Esophagus squamous epithelium (tissue), 4 donors: Measurements from ENCODE around the gene FHAD1.

Experiments used
- POLR2A ChIP-seq, 4 donors: fragments of 450-650 bp; IDR thresholded peaks; one replicate each; pipeline ENCODE4 v1.6.1; 2017; ENCODE audit warnings: antibody characterized with exemption in 4 of 4, mild to moderate bottlenecking in 4 of 4, moderate library complexity in 3 of 4
- TF ChIP-seq, protein P1 (sequence below), 6 experiments: fragments of 450-650 bp in 4 of 6; fragments of 200-600 bp in 2 of 6; sonication (generic) in 2 of 6; IDR thresholded peaks; one replicate each; pipeline ENCODE4 v1.5.1; 2016 to 2019; ENCODE audit warnings: antibody characterized with exemption in 6 of 6, mild to moderate bottlenecking in 4 of 6, moderate library complexity in 4 of 6

DNA sequence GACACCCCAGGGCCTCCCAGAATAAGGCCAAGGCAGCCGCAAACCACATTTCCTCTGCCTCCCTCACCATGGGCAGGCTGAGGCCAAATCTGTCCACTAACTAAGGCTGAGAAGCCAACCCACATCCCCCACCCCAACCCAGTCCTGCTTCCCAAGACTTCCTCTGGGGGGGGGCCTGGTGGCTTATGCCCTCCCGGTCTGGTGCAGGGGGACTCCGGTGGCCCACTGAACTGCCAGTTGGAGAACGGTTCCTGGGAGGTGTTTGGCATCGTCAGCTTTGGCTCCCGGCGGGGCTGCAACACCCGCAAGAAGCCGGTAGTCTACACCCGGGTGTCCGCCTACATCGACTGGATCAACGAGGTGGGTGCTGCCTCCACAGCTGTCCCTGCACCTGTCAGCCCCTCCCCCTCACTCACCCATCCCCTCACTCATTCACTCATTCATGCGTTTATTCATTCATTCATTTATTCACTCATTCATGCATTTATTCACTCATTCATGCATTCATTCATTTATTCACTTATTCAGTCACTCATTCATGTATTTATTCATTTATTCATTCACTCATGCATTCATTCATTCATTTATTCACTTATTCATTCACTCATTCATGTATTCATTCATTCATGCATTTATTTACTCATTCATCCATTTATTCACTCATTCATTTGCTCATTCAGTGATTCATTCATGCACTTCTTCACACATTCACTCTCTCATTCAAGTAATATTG lies 198.5 kb downstream of the FHAD1 start:
- TF ChIP-seq, protein P1, sequence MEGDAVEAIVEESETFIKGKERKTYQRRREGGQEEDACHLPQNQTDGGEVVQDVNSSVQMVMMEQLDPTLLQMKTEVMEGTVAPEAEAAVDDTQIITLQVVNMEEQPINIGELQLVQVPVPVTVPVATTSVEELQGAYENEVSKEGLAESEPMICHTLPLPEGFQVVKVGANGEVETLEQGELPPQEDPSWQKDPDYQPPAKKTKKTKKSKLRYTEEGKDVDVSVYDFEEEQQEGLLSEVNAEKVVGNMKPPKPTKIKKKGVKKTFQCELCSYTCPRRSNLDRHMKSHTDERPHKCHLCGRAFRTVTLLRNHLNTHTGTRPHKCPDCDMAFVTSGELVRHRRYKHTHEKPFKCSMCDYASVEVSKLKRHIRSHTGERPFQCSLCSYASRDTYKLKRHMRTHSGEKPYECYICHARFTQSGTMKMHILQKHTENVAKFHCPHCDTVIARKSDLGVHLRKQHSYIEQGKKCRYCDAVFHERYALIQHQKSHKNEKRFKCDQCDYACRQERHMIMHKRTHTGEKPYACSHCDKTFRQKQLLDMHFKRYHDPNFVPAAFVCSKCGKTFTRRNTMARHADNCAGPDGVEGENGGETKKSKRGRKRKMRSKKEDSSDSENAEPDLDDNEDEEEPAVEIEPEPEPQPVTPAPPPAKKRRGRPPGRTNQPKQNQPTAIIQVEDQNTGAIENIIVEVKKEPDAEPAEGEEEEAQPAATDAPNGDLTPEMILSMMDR (IDR thresholded peaks at IDR 0.05) = no peak
- TF ChIP-seq POLR2A (IDR thresholded peaks at IDR 0.05) = no peak
